ENCODE data around the gene GPR78.

Gene GPR78, protein sequence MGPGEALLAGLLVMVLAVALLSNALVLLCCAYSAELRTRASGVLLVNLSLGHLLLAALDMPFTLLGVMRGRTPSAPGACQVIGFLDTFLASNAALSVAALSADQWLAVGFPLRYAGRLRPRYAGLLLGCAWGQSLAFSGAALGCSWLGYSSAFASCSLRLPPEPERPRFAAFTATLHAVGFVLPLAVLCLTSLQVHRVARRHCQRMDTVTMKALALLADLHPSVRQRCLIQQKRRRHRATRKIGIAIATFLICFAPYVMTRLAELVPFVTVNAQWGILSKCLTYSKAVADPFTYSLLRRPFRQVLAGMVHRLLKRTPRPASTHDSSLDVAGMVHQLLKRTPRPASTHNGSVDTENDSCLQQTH

GRCh38 chr4:8580321-8581093 is at the start of gene GPR78:
GPR78 (plus strand) TSS chr4:8580392; CDS start chr4:8580983, 591 bp downstream.
- DNase-seq (ENCODE audit: low spot score): peak; percentile 87

- no peak for DNase-seq (ENCODE audit: low spot score)
These were observed 47.9 kb upstream of the GPR78 start for GRCh38 chr4:8532245-8532781.

DNA sequence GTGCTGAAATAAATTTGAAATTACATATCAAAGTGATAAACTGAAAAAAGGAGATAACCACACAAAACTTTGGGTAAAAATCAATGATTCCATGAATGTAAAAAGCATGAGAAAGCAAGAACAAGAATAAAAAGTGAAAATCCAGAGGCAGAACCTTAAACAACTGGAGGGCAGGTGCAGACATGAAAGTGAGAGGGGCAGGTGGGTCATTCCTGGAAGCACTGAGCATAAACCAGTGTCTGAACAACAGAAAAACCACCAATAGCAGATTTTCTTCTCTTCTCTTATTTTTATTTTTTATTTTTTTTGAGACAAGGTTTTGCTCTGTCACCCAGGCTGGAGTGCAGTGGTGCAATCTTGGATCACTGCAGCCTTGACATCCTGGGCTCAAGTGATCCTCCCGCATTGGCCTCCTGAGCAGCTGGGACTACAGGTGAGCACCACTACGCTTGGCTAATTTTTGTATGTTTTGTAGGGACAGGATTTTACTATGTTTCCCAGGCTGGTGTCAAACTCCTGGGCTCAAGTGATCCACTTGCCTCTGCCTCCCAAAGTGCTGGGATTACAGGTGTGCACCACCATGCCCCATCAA is 46.8 kb upstream of the GPR78 start:
- no peak for DNase-seq (ENCODE audit: low spot score)

- no peak for DNase-seq (ENCODE audit: low spot score)
These were observed 46.1 kb upstream of the GPR78 start for GRCh38 chr4:8534129-8534528.

- no peak for DNase-seq (ENCODE audit: low spot score)
These were observed 45.6 kb upstream of the GPR78 start for GRCh38 chr4:8534611-8535010.

DNA sequence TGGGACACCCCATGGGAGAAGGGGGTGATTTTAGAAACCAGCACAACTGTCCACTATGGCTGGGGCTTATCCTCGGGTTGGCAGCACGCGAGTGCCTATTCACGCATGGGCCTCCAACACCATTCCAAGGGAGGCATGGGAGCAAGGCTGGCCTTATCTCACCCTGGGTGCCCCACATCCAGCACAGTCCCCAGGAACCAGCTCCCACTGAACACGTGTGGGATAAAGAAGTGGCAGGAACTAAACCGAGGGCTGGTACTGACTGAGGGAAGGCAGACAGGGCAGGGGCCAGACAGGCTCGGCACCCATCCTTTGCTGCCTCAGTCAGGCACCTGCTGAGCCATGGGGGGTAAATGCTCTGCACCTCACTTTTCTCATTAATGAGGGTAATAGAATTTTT is 43.7 kb upstream of the GPR78 start:
- DNase-seq (ENCODE audit: low spot score): no peak

GRCh38 chr4:8537041-8537461 is 43.1 kb upstream of the GPR78 start:
- peak; percentile 88 for DNase-seq (ENCODE audit: low spot score)

- DNase-seq (ENCODE audit: low spot score): no peak
These were observed 42.0 kb upstream of the GPR78 start for GRCh38 chr4:8538076-8538702.

- DNase-seq (ENCODE audit: low spot score): peak; percentile 56
These were observed 41.3 kb upstream of the GPR78 start for GRCh38 chr4:8538703-8539567.

- DNase-seq (ENCODE audit: low spot score): no peak
These were observed 40.5 kb upstream of the GPR78 start for GRCh38 chr4:8539661-8540060.

GRCh38 chr4:8540072-8540471 is 40.1 kb upstream of the GPR78 start:
- DNase-seq (ENCODE audit: low spot score): no peak

DNA sequence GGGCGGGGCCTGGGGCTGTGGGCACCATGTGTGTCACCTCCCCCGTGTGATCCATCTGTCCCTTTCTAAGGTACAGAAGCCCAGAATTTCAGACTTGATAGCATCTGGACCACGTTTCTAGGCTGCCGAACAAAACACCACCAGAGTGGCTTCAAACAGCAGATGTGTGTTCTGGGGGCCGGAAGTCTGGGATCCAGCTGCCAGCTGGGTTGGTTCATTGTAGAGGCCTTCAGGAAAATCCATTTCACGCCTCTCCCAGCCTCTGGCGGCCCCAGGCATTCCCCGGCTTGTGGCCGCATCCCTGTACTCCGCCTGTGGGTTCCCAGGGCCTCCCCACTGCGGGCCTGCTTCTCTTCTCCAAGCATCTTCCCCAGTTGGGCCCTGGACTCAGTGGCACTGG is 39.6 kb upstream of the GPR78 start:
- DNase-seq (ENCODE audit: low spot score): no peak

DNA sequence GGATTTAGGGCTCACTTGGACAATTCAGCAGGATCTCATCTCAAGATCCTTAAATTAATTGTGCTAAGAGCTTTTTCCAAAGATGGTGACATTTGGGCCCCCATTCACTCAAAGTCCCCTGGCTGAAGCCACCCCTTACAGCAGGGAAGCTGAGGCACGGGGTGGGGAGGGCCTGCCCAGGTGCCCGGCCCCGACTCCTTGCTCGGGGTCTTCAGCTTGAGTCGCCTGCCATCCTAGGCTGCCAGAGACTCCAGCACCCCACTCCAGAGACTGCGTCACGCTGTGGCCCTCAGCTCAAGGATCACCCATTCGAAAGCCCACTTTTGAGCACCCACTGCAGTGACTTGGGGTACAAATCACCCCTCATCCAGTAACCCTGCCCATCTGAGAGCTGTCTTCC is 39.2 kb upstream of the GPR78 start:
- DNase-seq (ENCODE audit: low spot score): no peak

- DNase-seq (ENCODE audit: low spot score): no peak
These were observed 38.0 kb upstream of the GPR78 start for GRCh38 chr4:8541981-8542715.

DNA sequence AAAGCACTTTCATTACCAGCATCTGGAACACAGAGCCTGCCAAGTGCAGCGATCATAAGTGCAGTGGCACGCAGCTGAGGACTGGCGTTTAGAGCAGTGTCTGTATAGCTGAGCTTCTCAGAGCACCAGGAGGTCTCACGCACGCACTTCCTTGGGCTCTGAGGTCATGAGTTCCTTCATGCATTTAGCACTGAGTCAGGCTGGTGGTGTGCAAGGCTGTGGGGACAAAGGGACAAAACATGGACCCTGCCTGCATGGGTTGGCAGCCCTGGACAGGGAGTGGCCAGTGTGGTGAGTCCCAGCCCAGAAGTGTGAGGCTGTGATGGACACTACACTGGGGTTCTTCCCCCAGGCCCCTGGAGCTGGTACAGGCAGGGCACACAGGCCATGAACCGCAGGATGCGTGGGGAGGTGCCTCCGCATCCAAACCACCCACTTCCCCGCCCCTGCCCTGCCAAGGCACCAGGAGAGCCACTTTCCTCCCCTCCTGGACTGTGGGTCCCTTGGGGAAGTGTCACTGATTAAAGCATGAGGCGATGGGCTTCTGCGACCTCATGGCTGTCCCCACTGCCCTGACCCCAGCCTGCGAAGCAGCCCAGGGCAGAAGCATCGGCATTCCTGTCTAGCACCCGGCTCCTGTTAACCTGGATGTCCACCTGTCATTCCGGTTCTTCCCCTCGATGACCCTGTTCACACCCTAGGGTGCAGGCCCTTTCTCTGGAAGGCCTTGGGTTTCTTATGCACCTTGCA is 37.2 kb upstream of the GPR78 start:
- DNase-seq (ENCODE audit: low spot score): no peak

GRCh38 chr4:8543623-8544022 is 36.6 kb upstream of the GPR78 start:
- no peak for DNase-seq (ENCODE audit: low spot score)

DNA sequence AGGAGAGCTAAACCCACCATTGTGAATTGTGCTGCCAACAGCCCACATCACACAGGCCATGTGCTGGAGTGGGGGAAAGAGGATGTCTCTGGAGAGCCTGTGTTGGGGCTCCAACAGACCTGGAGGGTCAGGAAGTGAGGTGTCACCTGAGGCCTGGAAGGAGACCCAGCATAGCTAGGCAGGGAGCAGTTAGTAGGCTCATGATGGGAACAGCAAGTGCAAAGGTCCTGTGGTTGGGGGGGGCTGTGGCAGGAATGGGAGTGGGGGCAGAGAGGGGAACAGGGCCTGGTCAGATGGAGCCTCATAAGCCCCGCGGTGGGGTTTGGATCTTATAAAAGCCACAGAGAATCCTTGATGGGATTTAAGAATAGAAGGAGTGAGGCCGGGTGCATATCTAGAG is 35.9 kb upstream of the GPR78 start:
- no peak for DNase-seq (ENCODE audit: low spot score)

- DNase-seq (ENCODE audit: low spot score): no peak
These were observed 35.3 kb upstream of the GPR78 start for GRCh38 chr4:8544741-8545438.

DNA sequence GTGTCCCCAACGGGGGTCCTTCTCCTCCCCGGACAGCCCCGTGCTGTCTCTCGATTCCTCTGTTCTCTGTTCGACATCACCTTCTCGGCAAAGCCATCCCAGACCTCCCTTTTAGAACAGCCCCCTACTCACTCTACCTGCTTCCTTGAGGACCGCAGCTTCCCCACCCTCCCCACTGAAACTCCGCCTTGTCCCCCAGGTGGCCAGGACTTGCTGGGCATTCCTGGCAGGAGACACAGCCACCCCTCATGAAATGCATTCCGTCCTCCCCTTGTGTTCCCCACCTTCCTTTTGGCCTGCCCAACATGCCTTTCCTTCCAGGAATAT is 34.8 kb upstream of the GPR78 start:
- no peak for DNase-seq (ENCODE audit: low spot score)

GRCh38 chr4:8546766-8547107 is 33.5 kb upstream of the GPR78 start:
- no peak for DNase-seq (ENCODE audit: low spot score)

Measured in GM03348 (cell line).